PC-9 (cell line): ENCODE results near the gene ARHGAP10. TPM values are rescaled to one million over a fixed set of nuclear protein-coding genes. Genes with fewer than 3 reads are reported as not detected.

Experiments used
- BruUV-seq: library from RNA; stranded (reverse); fragments of 400-500 nt; replicated peaks from 2 replicates; lab custom pipeline; 2021; lab: Mats Ljungman, UMichigan
- CTCF ChIA-PET: fragments of 300-600 bp; sonication (Branson Sonifier 250); formaldehyde crosslinking; loops from one replicate; lab custom pipeline; 2022; ENCODE audit warnings: antibody characterized with exemption; lab: Charles Lee
- POLR2A ChIA-PET: fragments of 300-600 bp; sonication (Branson Sonifier 250); formaldehyde crosslinking; loops from one replicate; lab custom pipeline; 2022; ENCODE audit warnings: antibody characterized with exemption; ENCODE audit not compliant: unreplicated experiment; lab: Charles Lee
- DNase-seq, 2 experiments: peaks; one replicate each; pipeline versions ENCODE4 v3.0.0 to v3.0.0-alpha.2; 2015 to 2022; ENCODE audit warnings: mixed read lengths in 1 of 2
- H2AFZ ChIP-seq: fragments of 200-600 bp; sonication (generic); 2 replicates; pipeline ENCODE4 v1.8.1; 2017; ENCODE audit warnings: antibody characterized with exemption
- H3F3A ChIP-seq: fragments of 200-600 bp; sonication (generic); 2 replicates; pipeline ENCODE4 v1.8.1; 2017; ENCODE audit warnings: antibody characterized with exemption, mild to moderate bottlenecking, low read depth; ENCODE audit not compliant: insufficient read depth
- H3K27ac ChIP-seq: fragments of 200-600 bp; sonication (generic); 2 replicates; pipeline ENCODE4 v1.6.1; 2016; ENCODE audit warnings: mixed run types
- H3K27me3 ChIP-seq: fragments of 200-600 bp; sonication (generic); 2 replicates; pipeline ENCODE4 v1.6.1; 2016; ENCODE audit warnings: low read depth, mixed run types; ENCODE audit not compliant: insufficient read depth
- H3K36me3 ChIP-seq: fragments of 200-600 bp; sonication (generic); 2 replicates; pipeline ENCODE4 v1.6.1; 2016; ENCODE audit warnings: low read depth, mixed run types
- H3K4me1 ChIP-seq: fragments of 200-600 bp; sonication (generic); replicated peaks from 2 replicates; pipeline ENCODE4 v1.6.1; 2016; ENCODE audit warnings: mixed run types; ENCODE audit not compliant: insufficient read depth
- H3K4me2 ChIP-seq: fragments of 200-600 bp; sonication (generic); 2 replicates; pipeline ENCODE4 v1.6.1; 2017; ENCODE audit warnings: mixed run types
- H3K4me3 ChIP-seq: fragments of 200-600 bp; sonication (generic); 2 replicates; pipeline ENCODE4 v1.6.1; 2016; ENCODE audit warnings: mixed run types
- H3K79me2 ChIP-seq: fragments of 200-600 bp; sonication (generic); 2 replicates; pipeline ENCODE4 v1.6.1; 2017; ENCODE audit warnings: low read depth, mixed run types
- H3K9me2 ChIP-seq: fragments of 200-600 bp; sonication (generic); 2 replicates; pipeline ENCODE4 v1.8.1; 2017; ENCODE audit warnings: mild to moderate bottlenecking; ENCODE audit not compliant: insufficient read depth
- H3K9me3 ChIP-seq: fragments of 200-600 bp; sonication (generic); 2 replicates; pipeline ENCODE4 v1.8.1; 2016; ENCODE audit warnings: low read depth; ENCODE audit not compliant: insufficient read depth
- H4K20me1 ChIP-seq: fragments of 200-600 bp; sonication (generic); 2 replicates; pipeline ENCODE4 v1.8.1; 2017; ENCODE audit not compliant: insufficient read depth
- EZH2 ChIP-seq: fragments of 200-600 bp; sonication (generic); IDR thresholded peaks from 2 replicates; pipeline ENCODE4 v1.8.0; 2017; ENCODE audit warnings: antibody characterized with exemption, low read depth
- intact Hi-C: fragments of 100-400 bp; cut with micrococcal nuclease; formaldehyde crosslinking; loops from one replicate; pipeline ENCODE4 v1.10.0; 2022; ENCODE audit not compliant: unreplicated experiment
- total RNA-seq: library from RNA; stranded (reverse); gene quantifications from 2 replicates; pipeline ENCODE4 v1.2.3, GENCODE V29; 2021
- TF ChIP-seq, protein P1 (sequence below): fragments of 200-600 bp; sonication (generic); conservative IDR thresholded peaks from 2 replicates; pipeline ENCODE4 v1.6.1; 2017; ENCODE audit warnings: mixed run types, antibody characterized with exemption, mild to moderate bottlenecking, moderate library complexity

ARHGAP10 gene
- total RNA-seq, 1 experiment from 2014 or later: 27.5 TPM

DNA sequence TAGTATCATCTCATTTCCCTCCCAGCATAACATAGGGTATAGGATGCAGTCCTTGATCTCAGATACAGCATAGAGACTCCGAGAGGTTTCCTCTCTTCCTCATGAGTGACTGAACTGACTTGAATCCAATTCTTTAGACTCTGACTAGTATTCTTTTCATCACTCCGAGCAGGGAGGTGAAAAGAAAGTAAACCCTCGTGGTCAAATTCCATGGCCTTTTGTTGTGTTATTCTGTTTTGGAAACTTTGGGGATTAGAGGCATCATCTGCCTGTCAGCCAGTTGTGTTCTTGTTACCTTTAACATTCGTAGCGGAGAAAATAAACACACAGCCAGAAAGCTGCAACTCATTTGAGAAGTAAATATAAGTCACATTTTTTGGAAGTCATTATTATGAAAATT lies 206.6 kb downstream of the ARHGAP10 start:
- BruUV-seq: no TSS peak

GRCh38 chr4:147940171-147940570 lies 208.3 kb downstream of the ARHGAP10 start:
- H3K27me3 ChIP-seq: no peaks in the 10 kb centered on the region
- BruUV-seq: no TSS peak
- no peaks in the 10 kb centered on the region for H3K4me1 ChIP-seq
- DNase-seq: no peak
- no peak overlapping the region for H3K27ac ChIP-seq
- no peaks in the 10 kb centered on the region for H3K79me2 ChIP-seq
- no peak for TF ChIP-seq EZH2
- TF ChIP-seq, protein P1, sequence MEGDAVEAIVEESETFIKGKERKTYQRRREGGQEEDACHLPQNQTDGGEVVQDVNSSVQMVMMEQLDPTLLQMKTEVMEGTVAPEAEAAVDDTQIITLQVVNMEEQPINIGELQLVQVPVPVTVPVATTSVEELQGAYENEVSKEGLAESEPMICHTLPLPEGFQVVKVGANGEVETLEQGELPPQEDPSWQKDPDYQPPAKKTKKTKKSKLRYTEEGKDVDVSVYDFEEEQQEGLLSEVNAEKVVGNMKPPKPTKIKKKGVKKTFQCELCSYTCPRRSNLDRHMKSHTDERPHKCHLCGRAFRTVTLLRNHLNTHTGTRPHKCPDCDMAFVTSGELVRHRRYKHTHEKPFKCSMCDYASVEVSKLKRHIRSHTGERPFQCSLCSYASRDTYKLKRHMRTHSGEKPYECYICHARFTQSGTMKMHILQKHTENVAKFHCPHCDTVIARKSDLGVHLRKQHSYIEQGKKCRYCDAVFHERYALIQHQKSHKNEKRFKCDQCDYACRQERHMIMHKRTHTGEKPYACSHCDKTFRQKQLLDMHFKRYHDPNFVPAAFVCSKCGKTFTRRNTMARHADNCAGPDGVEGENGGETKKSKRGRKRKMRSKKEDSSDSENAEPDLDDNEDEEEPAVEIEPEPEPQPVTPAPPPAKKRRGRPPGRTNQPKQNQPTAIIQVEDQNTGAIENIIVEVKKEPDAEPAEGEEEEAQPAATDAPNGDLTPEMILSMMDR: no peak
- H3K9me2 ChIP-seq: no peaks in the 10 kb centered on the region
- ChIA-PET POLR2A (no interaction called here), CTCF (no interaction called here)
- H2AFZ ChIP-seq: no peak overlapping the region
- H3F3A ChIP-seq: no peaks in the 10 kb centered on the region
- no peaks in the 10 kb centered on the region for H3K36me3 ChIP-seq
- H3K4me2 ChIP-seq: no peak overlapping the region
- H3K4me3 ChIP-seq: no peak overlapping the region
- no peaks in the 10 kb centered on the region for H4K20me1 ChIP-seq
- intact Hi-C loops: no loop called here
- H3K9me3 ChIP-seq: no peaks in the 10 kb centered on the region

More for the DNA sequence above, 206.6 kb downstream of the ARHGAP10 start:
- no peak for TF ChIP-seq EZH2
- TF ChIP-seq, protein P1: no peak
- Histone ChIP-seq H3K4me3 (no peak overlapping the region), H3K9me3 (no peaks in the 10 kb centered on the region), H2AFZ (no peak overlapping the region), H3K79me2 (no peaks in the 10 kb centered on the region), H3K27ac (no peak overlapping the region), H3K36me3 (no peaks in the 10 kb centered on the region), H4K20me1 (no peaks in the 10 kb centered on the region), H3F3A (no peaks in the 10 kb centered on the region), H3K4me1 (no peaks in the 10 kb centered on the region), H3K9me2 (no peaks in the 10 kb centered on the region), H3K27me3 (no peaks in the 10 kb centered on the region), H3K4me2 (no peak overlapping the region)
- ChIA-PET POLR2A (interaction anchor here (0.5 kb wide), 1 partner anchor 336 kb away, joined by 4 read pairs; no protein-coding TSS in a partner anchor), CTCF (no interaction called here)
- no peak for DNase-seq
- intact Hi-C loops: no loop called here

DNA sequence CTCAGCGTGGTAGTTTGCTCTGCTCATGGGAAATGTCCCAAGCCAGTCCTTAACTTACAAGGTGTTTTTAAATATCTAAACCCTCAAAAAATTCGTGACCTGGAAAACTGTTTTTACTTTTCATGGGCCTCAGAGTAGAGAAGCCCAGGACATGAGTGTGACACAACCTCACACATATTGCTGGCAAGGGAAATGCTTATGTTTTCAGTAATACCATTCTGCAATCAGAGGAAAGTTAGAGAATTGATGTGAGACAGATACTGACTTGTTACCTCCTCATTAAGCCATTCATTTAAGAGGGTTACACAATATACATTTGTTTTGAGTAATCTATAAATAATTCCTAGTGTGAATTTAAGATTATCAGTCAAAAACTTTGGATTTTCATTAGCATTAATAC lies 209.5 kb downstream of the ARHGAP10 start:
- no TSS peak for BruUV-seq
- Histone ChIP-seq H3K4me3 (no peak overlapping the region), H3F3A (no peaks in the 10 kb centered on the region), H3K4me2 (no peak overlapping the region), H4K20me1 (no peaks in the 10 kb centered on the region), H3K9me3 (no peaks in the 10 kb centered on the region), H3K79me2 (no peaks in the 10 kb centered on the region), H3K4me1 (no peaks in the 10 kb centered on the region), H3K36me3 (no peaks in the 10 kb centered on the region), H3K9me2 (no peaks in the 10 kb centered on the region), H3K27me3 (no peaks in the 10 kb centered on the region), H3K27ac (no peak overlapping the region), H2AFZ (no peak overlapping the region)
- DNase-seq: no peak
- POLR2A ChIA-PET: no interaction called here
- no peak for TF ChIP-seq EZH2
- TF ChIP-seq, protein P1: no peak
- CTCF ChIA-PET: no interaction called here
- intact Hi-C loops: no loop called here
